ENCODE measurements around the gene TXK. TPM values are rescaled to one million over a fixed set of nuclear protein-coding genes. Genes with fewer than 3 reads are reported as not detected.

TXK gene
- total RNA-seq, 1 experiment from 2014 or later, result 0.39 TPM

GRCh38 chr4:48112017-48112667, 21.9 kb downstream of the TXK start:
- TF ChIP-seq, protein P1, sequence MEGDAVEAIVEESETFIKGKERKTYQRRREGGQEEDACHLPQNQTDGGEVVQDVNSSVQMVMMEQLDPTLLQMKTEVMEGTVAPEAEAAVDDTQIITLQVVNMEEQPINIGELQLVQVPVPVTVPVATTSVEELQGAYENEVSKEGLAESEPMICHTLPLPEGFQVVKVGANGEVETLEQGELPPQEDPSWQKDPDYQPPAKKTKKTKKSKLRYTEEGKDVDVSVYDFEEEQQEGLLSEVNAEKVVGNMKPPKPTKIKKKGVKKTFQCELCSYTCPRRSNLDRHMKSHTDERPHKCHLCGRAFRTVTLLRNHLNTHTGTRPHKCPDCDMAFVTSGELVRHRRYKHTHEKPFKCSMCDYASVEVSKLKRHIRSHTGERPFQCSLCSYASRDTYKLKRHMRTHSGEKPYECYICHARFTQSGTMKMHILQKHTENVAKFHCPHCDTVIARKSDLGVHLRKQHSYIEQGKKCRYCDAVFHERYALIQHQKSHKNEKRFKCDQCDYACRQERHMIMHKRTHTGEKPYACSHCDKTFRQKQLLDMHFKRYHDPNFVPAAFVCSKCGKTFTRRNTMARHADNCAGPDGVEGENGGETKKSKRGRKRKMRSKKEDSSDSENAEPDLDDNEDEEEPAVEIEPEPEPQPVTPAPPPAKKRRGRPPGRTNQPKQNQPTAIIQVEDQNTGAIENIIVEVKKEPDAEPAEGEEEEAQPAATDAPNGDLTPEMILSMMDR (conservative IDR thresholded peaks at IDR 0.05), result no peak
- H3K4me3 Mint-ChIP-seq, result no peak overlapping the region
- Histone ChIP-seq H4K5ac (ENCODE audit: insufficient read length, low read depth, low read length) (no peak overlapping the region), H2BK15ac (ENCODE audit: low read depth, low read length) (no peak overlapping the region), H4K20me1 (ENCODE audit: control insufficient read depth, insufficient read depth, insufficient read length) (no peaks in the 10 kb centered on the region), H2BK5ac (ENCODE audit: insufficient read length, low read length) (no peak overlapping the region), H2AK5ac (ENCODE audit: insufficient read length, low read length) (no peak overlapping the region), H3K79me2 (ENCODE audit: insufficient read depth, low read length) (no peaks in the 10 kb centered on the region), H2BK12ac (ENCODE audit: insufficient read length, low read depth, low read length) (no peak overlapping the region), H4K8ac (replicated peaks; ENCODE audit: insufficient read length, low read depth, low read length) (no peak overlapping the region), H3K4me2 (ENCODE audit: insufficient read depth, insufficient read length, low read length) (no peak overlapping the region), H2BK20ac (ENCODE audit: low read depth, low read length, poor library complexity, severe bottlenecking) (no peak overlapping the region), H2AFZ (ENCODE audit: low read length) (peak overlapping the region; percentile 89), H3K9ac (ENCODE audit: extremely low read depth, insufficient read length, low read length) (no peak overlapping the region), H3K23me2 (ENCODE audit: insufficient read length, low read depth, low read length, poor library complexity, severe bottlenecking) (no peaks in the 10 kb centered on the region), H4K91ac (ENCODE audit: insufficient read length, low read depth, low read length) (no peak overlapping the region), H3K4me1 (ENCODE audit: insufficient read depth, low read length) (peaks cover 7% of the 10 kb centered on the region; the same call in 1 of the 2 replicates), H3K18ac (ENCODE audit: insufficient read length, low read depth, low read length) (no peak overlapping the region), H3K27me3 (ENCODE audit: insufficient read depth, low read length) (no peaks in the 10 kb centered on the region), H3K23ac (ENCODE audit: insufficient read length, low read depth, low read length) (no peak overlapping the region), H3K14ac (ENCODE audit: insufficient read depth, low read length) (no peak overlapping the region; the same call in 1 of the 2 replicates), H3T11ph (ENCODE audit: low read length) (no peak overlapping the region), H3K4ac (ENCODE audit: low read depth, low read length) (no peak overlapping the region), H3K56ac (ENCODE audit: insufficient read length, low read depth, low read length) (no peak overlapping the region), H3K79me1 (ENCODE audit: insufficient read depth, low read depth, low read length, poor library complexity, severe bottlenecking) (no peaks in the 10 kb centered on the region), H3K9me3 (ENCODE audit: control insufficient read depth, low read depth, low read length) (no peaks in the 10 kb centered on the region), H3K27ac (ENCODE audit: insufficient read length, low read depth, low read length) (no peak overlapping the region), H2BK120ac (ENCODE audit: low read depth, low read length, poor library complexity, severe bottlenecking) (no peak overlapping the region)
- no peaks in the 10 kb centered on the region for H3K36me3 Mint-ChIP-seq (ENCODE audit: insufficient read depth in 1 of 3, low read depth in 3 of 3)
- no peak overlapping the region for H3K27ac Mint-ChIP-seq
- no peaks in the 10 kb centered on the region for H3K9me3 Mint-ChIP-seq
- no peaks in the 10 kb centered on the region for H3K27me3 Mint-ChIP-seq (ENCODE audit: low read depth)
- no CpG with 5 or more reads among the region's 8 CpGs for WGBS (ENCODE audit: extremely low coverage, insufficient read length, low lambda C conversion rate)
- peaks cover 42 to 44% of the 10 kb centered on the region in 2 experiments for H3K4me1 Mint-ChIP-seq
- DNase-seq, result no peak

All from H9 (cell line).